ENCODE data around the gene TP53. TPM values are rescaled to one million over a fixed set of nuclear protein-coding genes. Genes with fewer than 3 reads are reported as not detected.

The TP53 gene
- polyA plus RNA-seq, result 10 to 100 TPM; 17.0 to 39.7 (median 18.7) TPM

DNA sequence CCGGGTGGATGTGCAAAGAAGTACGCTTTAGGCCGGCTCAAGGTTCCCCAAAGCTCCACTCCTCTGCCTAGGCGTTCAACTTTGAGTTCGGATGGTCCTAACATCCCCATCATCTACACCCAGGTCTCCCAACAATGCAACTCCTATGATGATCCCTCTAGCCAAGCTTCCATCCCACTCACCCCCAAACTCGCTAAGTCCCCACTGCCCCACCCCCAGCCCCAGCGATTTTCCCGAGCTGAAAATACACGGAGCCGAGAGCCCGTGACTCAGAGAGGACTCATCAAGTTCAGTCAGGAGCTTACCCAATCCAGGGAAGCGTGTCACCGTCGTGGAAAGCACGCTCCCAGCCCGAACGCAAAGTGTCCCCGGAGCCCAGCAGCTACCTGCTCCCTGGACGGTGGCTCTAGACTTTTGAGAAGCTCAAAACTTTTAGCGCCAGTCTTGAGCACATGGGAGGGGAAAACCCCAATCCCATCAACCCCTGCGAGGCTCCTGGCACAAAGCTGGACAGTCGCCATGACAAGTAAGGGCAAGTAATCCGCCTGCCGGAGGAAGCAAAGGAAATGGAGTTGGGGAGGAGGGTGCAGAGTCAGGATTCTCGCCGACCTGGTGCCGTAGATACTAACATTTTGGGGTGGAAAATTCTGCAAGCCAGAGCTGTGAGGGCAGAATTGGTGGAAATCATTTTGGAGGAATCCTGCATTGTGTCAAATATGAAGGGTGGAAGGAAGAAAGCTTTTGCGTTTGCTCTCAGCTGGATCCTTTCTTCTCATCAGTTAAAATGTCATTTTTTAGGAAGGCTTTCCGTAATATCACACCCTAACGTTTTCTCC, at the start of gene TP53:
TSS of gene TP53 (minus strand) at position 419 of the 836 bp plus-strand sequence. CDS start 10,896 bp downstream, outside the sequence.
- H3K27me3 Mint-ChIP-seq (ENCODE audit: low read depth in 3 of 3), result peaks cover 12 to 17% (median 14%) of the 10 kb centered on the region in 3 donors
- H3K36me3 Mint-ChIP-seq, result peaks cover 0 to 4% (median 0%) of the 10 kb centered on the region in 3 donors
- no peaks in the 10 kb centered on the region for H3K9me3 Mint-ChIP-seq
- peak; percentile 86 to 89 (median 87) for DNase-seq
- peaks cover 46 to 65% of the 10 kb centered on the region in 2 donors for H3K4me1 Mint-ChIP-seq
- peak within 1 kb of the TSS; percentile 96 to 100 (median 98) for H3K4me3 Mint-ChIP-seq
- H3K27ac Mint-ChIP-seq, result peak within 1 kb of the TSS; percentile 99 to 100 (median 100)

DNA sequence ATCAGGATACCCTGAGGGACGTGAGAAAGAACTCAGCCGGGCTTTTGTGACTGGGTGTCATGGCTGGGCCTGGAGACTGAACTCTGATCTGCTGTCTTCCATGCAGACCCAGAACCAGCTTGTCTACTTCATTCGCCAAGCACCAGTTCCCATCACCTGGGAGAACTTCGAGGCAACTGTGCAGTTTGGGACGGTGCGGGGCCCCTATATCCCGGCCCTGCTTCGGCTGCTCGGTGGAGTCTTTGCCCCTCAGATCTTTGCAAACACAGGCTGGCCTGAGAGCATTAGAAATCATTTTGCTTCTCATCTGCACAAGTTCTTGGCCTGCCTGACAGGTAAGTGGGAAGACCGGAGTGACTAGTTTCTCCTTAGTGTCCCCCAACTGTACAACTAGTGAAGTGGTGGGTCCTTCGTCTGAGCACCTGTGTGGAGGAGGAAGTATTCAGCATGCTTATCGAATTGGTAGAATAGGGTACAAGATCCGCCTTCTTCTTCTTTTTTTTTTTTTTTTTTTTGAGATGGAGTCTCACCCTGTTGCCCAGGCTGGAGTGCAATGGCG, 45.8 kb upstream of the TP53 start:
- Mint-ChIP-seq H3K4me3 (no peak overlapping the region), H3K4me1 (no peaks in the 10 kb centered on the region), H3K27ac (no peak overlapping the region), H3K9me3 (no peaks in the 10 kb centered on the region), H3K27me3 (ENCODE audit: low read depth in 3 of 3) (peaks cover 4 to 11% (median 7%) of the 10 kb centered on the region in 3 donors), H3K36me3 (no peaks in the 10 kb centered on the region)
- DNase-seq, result no peak

- Mint-ChIP-seq H3K36me3 (no peaks in the 10 kb centered on the region), H3K4me3 (no peak overlapping the region), H3K27ac (no peak overlapping the region), H3K27me3 (ENCODE audit: low read depth in 3 of 3) (peaks cover 0 to 6% (median 5%) of the 10 kb centered on the region in 3 donors), H3K4me1 (no peaks in the 10 kb centered on the region), H3K9me3 (no peaks in the 10 kb centered on the region)
- no peak for DNase-seq
These were observed 42.5 kb upstream of the TP53 start for GRCh38 chr17:7729816-7730215.

DNA sequence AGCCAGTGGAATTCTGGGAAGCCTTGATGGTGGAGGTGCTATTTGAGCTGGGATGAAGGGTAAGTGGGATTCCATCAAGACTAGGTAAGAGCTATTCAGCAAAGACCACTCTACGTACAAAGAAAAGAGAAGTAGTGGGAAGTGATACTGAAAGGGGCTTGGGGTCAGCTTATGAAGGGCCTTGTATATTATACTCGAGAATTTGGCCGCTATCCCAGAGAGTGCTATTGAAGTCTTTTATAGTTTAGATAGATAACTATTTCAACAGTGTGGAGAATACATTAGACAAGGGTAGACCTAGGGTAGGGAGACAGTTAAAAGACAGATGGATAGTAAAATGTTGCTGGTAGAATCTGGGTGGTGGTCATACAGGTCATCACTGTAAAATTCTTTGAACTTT, 40.6 kb upstream of the TP53 start:
- H3K9me3 Mint-ChIP-seq, result no peaks in the 10 kb centered on the region
- H3K4me1 Mint-ChIP-seq, result no peaks in the 10 kb centered on the region
- H3K27me3 Mint-ChIP-seq (ENCODE audit: low read depth in 3 of 3), result peaks cover 0 to 7% (median 6%) of the 10 kb centered on the region in 3 donors
- DNase-seq, result no peak
- H3K27ac Mint-ChIP-seq, result no peak overlapping the region
- no peak overlapping the region for H3K4me3 Mint-ChIP-seq
- no peaks in the 10 kb centered on the region for H3K36me3 Mint-ChIP-seq

DNA sequence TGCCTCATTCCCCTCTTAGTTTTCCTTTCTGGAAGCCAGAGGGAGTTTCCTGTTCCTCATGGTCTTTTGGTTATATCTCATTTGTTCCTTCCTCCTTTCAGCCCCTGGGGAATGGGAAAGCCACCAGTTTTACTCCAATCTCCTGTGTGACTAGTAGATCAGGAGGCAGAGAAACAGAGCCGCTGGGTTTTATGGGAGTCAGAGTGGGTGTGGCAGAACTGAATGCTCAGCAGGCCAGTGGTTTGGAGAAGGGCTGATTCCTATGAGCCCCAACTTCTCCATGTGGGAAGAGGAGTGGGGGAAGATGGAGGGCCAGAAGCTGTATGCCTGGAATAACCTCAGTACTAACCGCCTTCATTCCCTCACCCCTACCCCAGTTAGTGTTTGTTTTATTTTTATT, 34.3 kb upstream of the TP53 start:
- no peak overlapping the region for H3K4me3 Mint-ChIP-seq
- no peaks in the 10 kb centered on the region for H3K36me3 Mint-ChIP-seq
- peaks cover 6 to 8% of the 10 kb centered on the region in 2 donors for H3K4me1 Mint-ChIP-seq
- peaks cover 11 to 24% (median 19%) of the 10 kb centered on the region in 3 donors for H3K27me3 Mint-ChIP-seq (ENCODE audit: low read depth in 3 of 3)
- no peak overlapping the region for H3K27ac Mint-ChIP-seq
- no peaks in the 10 kb centered on the region for H3K9me3 Mint-ChIP-seq
- DNase-seq, result no peak

- Mint-ChIP-seq H3K27ac (no peak overlapping the region), H3K4me3 (peak overlapping the region in 1 of 5 donors; percentile 27), H3K27me3 (ENCODE audit: low read depth in 3 of 3) (peaks cover 17 to 30% (median 26%) of the 10 kb centered on the region in 3 donors), H3K36me3 (no peaks in the 10 kb centered on the region), H3K9me3 (no peaks in the 10 kb centered on the region), H3K4me1 (peaks cover 7 to 8% of the 10 kb centered on the region in 2 donors)
- no peak for DNase-seq
These were observed 32.8 kb upstream of the TP53 start for GRCh38 chr17:7720125-7720524.

GRCh38 chr17:7719661-7720060, 32.4 kb upstream of the TP53 start:
- Mint-ChIP-seq H3K4me1 (peaks cover 7 to 8% of the 10 kb centered on the region in 2 donors), H3K4me3 (no peak overlapping the region), H3K27ac (no peak overlapping the region), H3K9me3 (no peaks in the 10 kb centered on the region), H3K36me3 (no peaks in the 10 kb centered on the region), H3K27me3 (ENCODE audit: low read depth in 3 of 3) (peaks cover 18 to 30% (median 26%) of the 10 kb centered on the region in 3 donors)
- DNase-seq, result no peak

GRCh38 chr17:7717756-7718350, 30.6 kb upstream of the TP53 start:
- no peaks in the 10 kb centered on the region for H3K9me3 Mint-ChIP-seq
- H3K27ac Mint-ChIP-seq, result no peak overlapping the region
- peaks cover 22 to 30% (median 28%) of the 10 kb centered on the region in 3 donors for H3K27me3 Mint-ChIP-seq (ENCODE audit: low read depth in 3 of 3)
- H3K36me3 Mint-ChIP-seq, result no peaks in the 10 kb centered on the region
- peak overlapping the region in 4 of 5 donors; percentile 18 to 42 (median 33) for H3K4me3 Mint-ChIP-seq
- H3K4me1 Mint-ChIP-seq, result peaks cover 7 to 8% of the 10 kb centered on the region in 2 donors
- no peak for DNase-seq

- Mint-ChIP-seq H3K4me3 (peak within 1 kb of the TSS; percentile 18 to 60 (median 27)), H3K27me3 (ENCODE audit: low read depth in 3 of 3) (peaks cover 22 to 33% (median 30%) of the 10 kb centered on the region in 3 donors), H3K9me3 (no peaks in the 10 kb centered on the region), H3K27ac (no peak within 1 kb of the TSS), H3K36me3 (no peaks in the 10 kb centered on the region), H3K4me1 (peaks cover 7 to 8% of the 10 kb centered on the region in 2 donors)
- peak in 2 of 3 donors; percentile 2 to 17 for DNase-seq
These were observed 29.8 kb upstream of the TP53 start, which contains the start of gene DNAH2 for GRCh38 chr17:7716901-7717755. TSS of gene DNAH2 (plus strand) at chr17:7717744. CDS start at chr17:7719735, 1,991 bp downstream.

- peaks cover 8 to 9% of the 10 kb centered on the region in 2 donors for H3K4me1 Mint-ChIP-seq
- peaks cover 20 to 32% (median 30%) of the 10 kb centered on the region in 3 donors for H3K27me3 Mint-ChIP-seq (ENCODE audit: low read depth in 3 of 3)
- peaks cover 0 to 2% (median 0%) of the 10 kb centered on the region in 6 donors for H3K9me3 Mint-ChIP-seq
- H3K36me3 Mint-ChIP-seq, result no peaks in the 10 kb centered on the region
- H3K27ac Mint-ChIP-seq, result no peak overlapping the region
- DNase-seq, result no peak
- no peak overlapping the region for H3K4me3 Mint-ChIP-seq
These were observed 28.9 kb upstream of the TP53 start for GRCh38 chr17:7715936-7716886.

DNA sequence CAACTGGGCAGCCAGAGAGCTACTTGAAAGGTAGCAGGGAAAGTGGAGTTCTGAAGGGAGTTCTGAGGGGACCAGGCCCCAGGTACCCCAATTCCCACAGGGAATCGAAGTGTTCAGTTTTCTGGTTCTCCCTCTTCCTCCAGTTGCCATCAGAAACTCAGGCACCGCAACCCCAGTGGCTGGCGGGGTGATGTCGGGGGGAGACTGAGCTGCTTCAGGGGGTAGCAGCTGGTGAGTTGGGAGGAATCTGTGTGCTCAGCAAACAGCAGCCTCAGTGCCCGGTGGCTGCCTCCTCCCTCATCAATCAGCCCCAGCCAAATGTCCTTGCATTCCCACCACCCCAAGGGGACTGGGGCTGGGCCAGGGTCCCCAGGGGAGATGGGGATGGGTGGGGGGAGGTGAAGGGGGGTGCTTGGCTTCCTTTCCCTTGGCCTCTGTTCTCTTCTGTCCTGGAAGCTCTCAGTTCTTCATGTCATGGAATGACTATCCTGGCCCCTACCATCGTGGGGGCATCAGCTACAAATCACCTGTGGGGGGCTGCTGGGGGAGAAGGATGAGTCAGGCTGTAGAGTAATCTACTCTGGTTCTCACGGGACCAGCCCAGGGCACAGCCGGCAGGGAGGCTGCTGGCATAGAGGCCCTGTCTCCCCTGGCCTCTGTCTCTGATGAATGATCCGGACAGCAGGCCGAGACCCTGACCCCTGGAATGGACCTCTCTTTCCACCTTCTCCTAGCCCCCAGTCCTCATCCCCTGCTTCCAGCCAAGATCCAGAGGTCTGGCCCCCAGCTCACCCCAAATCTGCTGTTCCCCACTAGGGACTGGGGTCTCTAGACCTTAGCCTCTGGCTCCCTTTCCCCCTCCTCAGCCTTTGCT, 27.7 kb upstream of the TP53 start:
- H3K4me1 Mint-ChIP-seq, result peaks cover 18% of the 10 kb centered on the region in 2 donors
- H3K4me3 Mint-ChIP-seq, result no peak overlapping the region
- H3K27ac Mint-ChIP-seq, result no peak overlapping the region
- no peaks in the 10 kb centered on the region for H3K36me3 Mint-ChIP-seq
- no peak for DNase-seq
- peaks cover 14 to 33% (median 29%) of the 10 kb centered on the region in 3 donors for H3K27me3 Mint-ChIP-seq (ENCODE audit: low read depth in 3 of 3)
- H3K9me3 Mint-ChIP-seq, result peaks cover 0 to 2% (median 0%) of the 10 kb centered on the region in 6 donors

Measured in immature natural killer cell (primary cell).